ENCODE data around the gene TIMM44. TPM values are rescaled to one million over a fixed set of nuclear protein-coding genes. Genes with fewer than 3 reads are reported as not detected.
"Not testable (repeated sequence)": the region's sequence is repeated elsewhere in the genome, so short reads cannot be mapped to it uniquely, and the experiment has no call there.

Gene TIMM44
- total RNA-seq, 1 donor from 2014 or later: 96.1 TPM

DNA sequence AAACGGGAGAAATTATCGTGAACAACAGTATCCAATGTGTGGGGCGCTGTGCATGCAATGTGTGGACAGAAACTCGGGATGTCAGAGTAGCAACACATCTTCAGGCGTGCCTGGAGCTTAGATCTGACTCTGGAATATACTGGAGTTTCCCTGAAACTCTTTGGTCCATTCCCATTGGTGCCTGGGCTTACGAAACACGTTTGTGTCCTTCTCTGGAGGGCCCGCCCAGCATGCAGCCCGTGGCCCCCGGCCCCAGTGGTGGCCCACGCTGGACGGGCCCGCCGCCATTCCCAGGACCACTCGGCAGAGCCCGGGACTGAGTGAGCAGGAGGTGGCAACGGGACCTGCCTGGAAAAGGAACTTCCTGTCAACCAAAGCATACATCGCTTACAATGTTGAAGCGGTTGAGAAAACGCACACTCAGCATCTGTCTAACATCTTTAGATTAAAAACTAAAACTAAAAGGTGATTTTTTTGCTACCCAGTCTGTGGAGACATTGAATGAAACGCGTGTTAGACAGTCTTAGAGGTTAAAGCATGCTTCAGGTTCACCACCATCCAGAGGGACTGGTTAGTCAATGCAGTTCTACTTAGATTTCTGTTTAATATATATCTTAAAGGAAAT lies 19.3 kb upstream of the TIMM44 start:
- no peak for DNase-seq (ENCODE audit: low read depth)
- FAIRE-seq: no peak
- H3K4me3 ChIP-seq (ENCODE audit: low read depth, low read length): no peak overlapping the region
- H3K36me3 ChIP-seq (ENCODE audit: control insufficient read depth, insufficient read depth, low read length): peaks cover 18% of the 10 kb centered on the region
- TF ChIP-seq, protein P1, sequence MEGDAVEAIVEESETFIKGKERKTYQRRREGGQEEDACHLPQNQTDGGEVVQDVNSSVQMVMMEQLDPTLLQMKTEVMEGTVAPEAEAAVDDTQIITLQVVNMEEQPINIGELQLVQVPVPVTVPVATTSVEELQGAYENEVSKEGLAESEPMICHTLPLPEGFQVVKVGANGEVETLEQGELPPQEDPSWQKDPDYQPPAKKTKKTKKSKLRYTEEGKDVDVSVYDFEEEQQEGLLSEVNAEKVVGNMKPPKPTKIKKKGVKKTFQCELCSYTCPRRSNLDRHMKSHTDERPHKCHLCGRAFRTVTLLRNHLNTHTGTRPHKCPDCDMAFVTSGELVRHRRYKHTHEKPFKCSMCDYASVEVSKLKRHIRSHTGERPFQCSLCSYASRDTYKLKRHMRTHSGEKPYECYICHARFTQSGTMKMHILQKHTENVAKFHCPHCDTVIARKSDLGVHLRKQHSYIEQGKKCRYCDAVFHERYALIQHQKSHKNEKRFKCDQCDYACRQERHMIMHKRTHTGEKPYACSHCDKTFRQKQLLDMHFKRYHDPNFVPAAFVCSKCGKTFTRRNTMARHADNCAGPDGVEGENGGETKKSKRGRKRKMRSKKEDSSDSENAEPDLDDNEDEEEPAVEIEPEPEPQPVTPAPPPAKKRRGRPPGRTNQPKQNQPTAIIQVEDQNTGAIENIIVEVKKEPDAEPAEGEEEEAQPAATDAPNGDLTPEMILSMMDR (IDR thresholded peaks at IDR 0.05; ENCODE audit: insufficient read depth, low read length, severe bottlenecking): no peak
- no peaks in the 10 kb centered on the region for H3K27me3 ChIP-seq (ENCODE audit: control insufficient read depth, insufficient read depth, low read length)

DNA sequence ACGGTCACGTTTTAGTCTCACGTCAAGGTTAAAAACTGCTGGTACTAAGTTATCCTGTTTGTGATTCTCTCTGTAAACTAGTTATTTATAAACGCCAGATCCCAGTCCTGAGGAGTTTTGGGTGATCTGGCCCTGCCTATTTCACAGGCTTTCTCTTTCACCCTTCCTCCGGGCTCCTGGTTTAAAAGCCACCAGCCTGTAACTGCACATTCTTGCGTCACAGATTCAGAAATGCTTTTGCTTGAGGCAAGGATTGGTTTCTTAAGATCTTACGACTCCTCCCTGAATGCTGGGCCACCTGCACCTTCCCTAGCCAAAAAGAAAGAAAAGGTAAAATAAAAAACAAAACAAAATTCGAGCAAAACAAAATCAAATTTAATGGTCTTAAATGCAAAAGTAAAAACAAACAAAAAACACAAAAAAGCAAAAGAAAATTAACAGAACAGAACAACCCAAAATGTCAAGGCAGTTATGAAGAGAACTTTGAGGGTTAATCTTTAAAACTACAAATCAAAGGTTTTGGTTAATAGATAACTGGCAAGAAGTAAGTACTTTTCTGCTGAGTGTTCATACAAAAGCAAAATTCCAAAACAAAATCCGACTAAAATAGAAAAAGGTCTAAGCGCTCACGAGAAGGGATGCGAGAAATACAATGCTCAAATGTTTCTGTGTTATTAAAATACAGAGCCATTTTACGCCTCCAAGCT lies 18.6 kb upstream of the TIMM44 start:
- FAIRE-seq: no peak
- Histone ChIP-seq H3K36me3 (ENCODE audit: control insufficient read depth, insufficient read depth, low read length) (peaks cover 16% of the 10 kb centered on the region), H3K27me3 (ENCODE audit: control insufficient read depth, insufficient read depth, low read length) (no peaks in the 10 kb centered on the region), H3K4me3 (ENCODE audit: low read depth, low read length) (no peak overlapping the region)
- no peak for DNase-seq (ENCODE audit: low read depth)
- TF ChIP-seq, protein P1 (IDR thresholded peaks at IDR 0.05; ENCODE audit: insufficient read depth, low read length, severe bottlenecking): no peak

DNA sequence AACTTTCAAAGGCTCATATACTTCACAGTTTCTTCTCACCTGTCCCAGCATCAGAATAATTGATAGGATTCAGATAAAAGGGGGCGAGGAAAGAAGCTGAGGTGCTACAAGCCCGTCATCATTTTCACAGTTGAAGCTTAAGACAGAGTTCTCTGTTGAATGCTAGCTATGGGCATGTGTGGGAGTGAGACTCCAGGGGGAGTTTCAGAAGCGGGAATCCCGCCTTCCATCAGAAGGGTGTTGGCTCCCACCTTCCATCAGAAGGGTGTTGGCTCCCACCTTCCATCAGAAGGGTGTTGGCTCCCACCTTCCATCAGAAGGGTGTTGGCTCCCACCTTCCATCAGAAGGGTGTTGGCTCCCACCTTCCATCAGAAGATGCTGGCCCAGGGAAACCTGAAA lies 17.6 kb upstream of the TIMM44 start:
- not testable (repeated sequence) for DNase-seq (ENCODE audit: low read depth); H3K4me3 ChIP-seq (ENCODE audit: low read depth, low read length); FAIRE-seq; H3K27me3 ChIP-seq (ENCODE audit: control insufficient read depth, insufficient read depth, low read length)
- peaks cover 12% of the 10 kb centered on the region for H3K36me3 ChIP-seq (ENCODE audit: control insufficient read depth, insufficient read depth, low read length)

DNA sequence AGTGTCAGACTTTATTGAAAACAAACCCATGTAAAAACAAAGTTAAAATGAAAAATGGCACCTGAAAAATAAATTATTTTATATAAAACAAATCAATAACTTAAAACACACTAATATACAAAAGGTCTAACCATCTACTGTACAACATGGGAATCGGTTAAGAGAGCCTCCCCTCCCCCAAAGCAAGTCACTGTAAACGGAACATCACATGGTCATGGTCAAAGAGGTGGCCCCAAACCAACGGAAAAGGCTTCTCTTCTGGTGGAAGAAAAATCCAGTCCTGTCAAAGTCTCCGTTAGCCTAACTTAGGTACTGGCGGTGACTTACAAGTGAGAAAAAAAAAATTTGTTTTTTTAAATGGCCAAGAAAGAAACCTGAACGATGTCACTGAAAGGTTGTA lies 15.7 kb upstream of the TIMM44 start:
- Histone ChIP-seq H3K27me3 (ENCODE audit: control insufficient read depth, insufficient read depth, low read length) (no peaks in the 10 kb centered on the region), H3K36me3 (ENCODE audit: control insufficient read depth, insufficient read depth, low read length) (peaks cover 12% of the 10 kb centered on the region), H3K4me3 (ENCODE audit: low read depth, low read length) (no peak overlapping the region)
- FAIRE-seq (no peak), DNase-seq (ENCODE audit: low read depth) (no peak)
- TF ChIP-seq, protein P1 (IDR thresholded peaks at IDR 0.05; ENCODE audit: insufficient read depth, low read length, severe bottlenecking): no peak

DNA sequence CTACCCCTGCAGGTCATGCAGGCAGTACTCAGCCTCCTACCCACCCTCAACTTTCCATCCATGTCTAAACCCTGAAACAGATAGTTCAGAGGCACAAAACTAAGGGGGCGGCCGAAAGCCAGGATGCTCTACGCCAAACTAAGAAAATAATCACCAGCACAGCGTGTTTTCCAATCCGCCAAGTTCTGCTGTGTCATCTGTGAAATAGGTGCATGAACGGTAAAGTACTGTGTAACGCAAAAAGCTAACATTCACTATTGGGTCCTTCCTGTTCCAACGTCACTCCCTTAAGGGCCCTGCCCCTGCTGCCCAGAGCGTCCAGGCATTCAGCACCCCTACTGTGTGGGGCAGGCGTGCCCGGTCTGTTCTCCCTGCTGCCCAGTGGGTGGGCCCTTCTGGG lies 12.2 kb upstream of the TIMM44 start:
- H3K4me3 ChIP-seq (ENCODE audit: low read depth, low read length): no peak overlapping the region
- no peaks in the 10 kb centered on the region for H3K27me3 ChIP-seq (ENCODE audit: control insufficient read depth, insufficient read depth, low read length)
- TF ChIP-seq, protein P1 (IDR thresholded peaks at IDR 0.05; ENCODE audit: insufficient read depth, low read length, severe bottlenecking): no peak
- DNase-seq (ENCODE audit: low read depth): no peak
- peaks cover 3% of the 10 kb centered on the region for H3K36me3 ChIP-seq (ENCODE audit: control insufficient read depth, insufficient read depth, low read length)
- FAIRE-seq: no peak

DNA sequence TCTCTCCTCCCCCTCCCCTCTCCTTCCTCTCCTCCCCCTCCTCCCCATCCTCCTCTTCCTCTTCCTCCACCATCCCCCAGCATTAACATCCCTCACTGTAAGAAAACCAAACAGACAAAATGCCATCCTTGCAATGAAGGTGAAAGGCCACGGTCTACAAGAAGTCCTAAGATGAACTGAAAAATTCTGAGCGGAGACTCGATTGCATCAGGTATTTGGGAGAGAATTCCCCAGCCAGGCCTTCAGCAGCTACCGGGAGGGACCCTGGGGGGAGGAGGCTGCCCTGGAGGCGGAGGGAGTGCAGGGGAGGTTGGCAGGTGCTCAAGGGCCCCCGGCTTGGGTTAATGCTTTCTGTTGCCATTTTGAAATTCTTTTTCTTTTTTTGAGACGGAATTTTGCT lies 10.1 kb upstream of the TIMM44 start:
- no peak overlapping the region for H3K4me3 ChIP-seq (ENCODE audit: low read depth, low read length)
- H3K27me3 ChIP-seq (ENCODE audit: control insufficient read depth, insufficient read depth, low read length): no peaks in the 10 kb centered on the region
- DNase-seq (ENCODE audit: low read depth): no peak
- FAIRE-seq: no peak
- peaks cover 1% of the 10 kb centered on the region for H3K36me3 ChIP-seq (ENCODE audit: control insufficient read depth, insufficient read depth, low read length)
- TF ChIP-seq, protein P1 (IDR thresholded peaks at IDR 0.05; ENCODE audit: insufficient read depth, low read length, severe bottlenecking): no peak
